ENCODE results near the gene CNTNAP2.
"Not testable (repeated sequence)": the region's sequence is repeated elsewhere in the genome, so short reads cannot be mapped to it uniquely, and the experiment has no call there.

Gene CNTNAP2

DNA sequence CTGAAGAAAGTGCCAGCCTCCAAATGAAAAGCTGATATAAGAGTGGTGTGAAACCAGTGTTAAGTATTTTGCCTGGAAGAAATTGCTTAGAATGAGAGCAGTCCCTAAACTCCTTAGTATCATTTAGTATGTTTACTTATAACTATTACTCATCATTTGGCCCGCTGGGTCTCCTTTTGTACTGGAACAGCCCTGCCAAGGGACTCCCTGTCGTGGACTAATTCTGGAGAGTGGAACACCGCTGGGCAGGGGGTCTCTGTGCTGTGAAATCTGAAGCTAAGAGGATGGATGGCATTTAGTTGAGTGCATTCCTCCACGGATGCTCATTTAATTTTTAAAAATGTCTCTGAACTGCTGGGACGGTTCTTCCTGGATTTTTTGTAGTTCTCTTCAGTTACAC lies 1584.1 kb downstream of the CNTNAP2 start:
- DNase-seq = no peak

DNA sequence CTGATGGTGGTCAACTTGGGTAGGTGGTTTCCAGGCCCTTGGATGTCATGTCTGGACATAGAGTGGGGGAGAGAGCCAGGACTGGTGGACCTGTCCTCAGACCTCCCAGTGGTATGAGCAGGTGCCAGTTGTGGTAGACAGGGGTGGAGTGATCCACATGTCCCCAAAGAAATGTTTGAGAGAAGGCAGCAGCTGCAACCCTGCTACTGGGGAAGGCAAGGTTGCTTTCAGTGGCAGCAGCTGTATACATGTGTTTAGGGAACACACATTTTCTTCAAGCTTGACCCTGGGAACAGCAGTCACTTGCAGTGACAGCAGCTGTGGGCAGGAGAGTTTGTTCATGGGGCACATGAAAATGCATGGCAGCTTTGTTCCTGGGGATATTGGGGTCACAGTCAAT lies 1591.3 kb downstream of the CNTNAP2 start:
- no peak for DNase-seq

DNA sequence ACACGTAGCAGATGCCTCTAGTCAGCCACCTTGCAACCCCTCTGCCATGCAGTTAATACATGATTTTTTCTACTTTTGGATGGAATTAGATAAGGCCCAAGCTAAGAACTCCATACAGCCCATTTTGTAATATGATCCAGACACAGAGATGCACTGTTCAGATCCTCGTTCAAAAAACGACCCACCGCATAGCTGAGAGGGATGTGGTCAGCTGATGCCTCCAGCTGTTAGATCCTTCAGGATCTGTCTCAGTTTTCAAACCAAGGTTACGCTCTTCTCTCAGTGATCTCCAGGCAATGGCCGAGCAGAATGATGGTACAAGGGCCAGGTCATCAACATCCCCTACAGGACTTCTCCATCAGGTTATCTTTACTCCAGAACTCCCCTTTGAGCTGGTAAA lies 1592.3 kb downstream of the CNTNAP2 start:
- DNase-seq = no peak

DNA sequence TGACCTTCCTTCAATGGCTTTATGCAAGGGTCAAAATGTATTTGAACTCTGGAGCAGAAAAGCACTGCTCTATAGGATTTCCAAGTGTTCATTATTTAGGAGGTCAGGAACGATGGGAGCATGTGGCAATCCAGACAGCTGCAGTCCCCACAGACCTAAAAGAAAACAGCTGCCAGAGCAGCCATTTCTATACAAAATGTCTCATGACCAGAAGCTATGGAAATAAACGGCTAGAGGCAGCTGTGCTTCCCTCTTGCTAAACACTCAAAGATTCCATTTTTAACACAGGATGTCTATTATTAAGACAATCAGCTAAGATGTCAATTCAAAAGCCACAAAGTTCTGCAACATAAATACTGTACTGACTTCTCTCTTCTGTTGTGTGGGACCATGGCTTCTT lies 1594.8 kb downstream of the CNTNAP2 start:
- DNase-seq = no peak

DNA sequence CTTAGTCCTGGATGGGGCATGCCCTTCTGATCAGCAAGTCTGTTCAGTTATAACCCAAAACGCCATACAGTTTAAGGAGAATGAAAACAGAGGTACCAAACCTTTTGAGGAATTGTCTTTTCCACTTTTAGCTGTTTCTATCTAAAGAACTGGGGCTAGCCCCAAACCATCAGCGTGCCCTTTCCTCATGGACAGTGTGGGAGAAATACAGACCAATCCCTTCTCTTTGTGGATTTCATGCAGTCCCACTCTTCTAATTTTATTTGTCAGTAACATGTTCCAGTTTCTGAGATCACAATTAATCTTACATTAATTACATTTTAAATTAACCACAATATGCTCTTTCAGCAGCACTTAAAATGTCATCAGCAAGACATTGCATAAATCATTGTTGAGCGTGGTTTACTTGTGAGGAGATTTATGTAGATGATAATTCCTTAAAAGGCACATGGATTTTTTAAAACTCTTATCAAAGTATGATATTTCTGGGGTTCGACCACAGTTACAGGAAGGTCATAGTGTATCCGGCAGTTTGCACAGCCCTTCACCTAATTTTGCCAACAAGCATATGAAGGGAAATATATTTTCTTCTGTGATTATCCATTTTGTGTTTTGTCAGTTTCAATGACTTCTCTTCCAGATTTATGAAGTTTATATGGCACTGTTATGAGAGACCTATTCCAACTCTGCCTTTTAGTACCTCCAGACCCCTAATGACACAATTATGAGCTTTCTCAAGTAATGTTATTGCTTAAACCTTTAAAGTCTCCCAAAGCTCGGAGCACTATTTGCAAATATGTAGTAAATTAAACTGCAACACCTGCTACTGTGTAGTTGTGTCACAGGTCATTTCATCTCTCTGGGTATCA lies 1605.6 kb downstream of the CNTNAP2 start:
- DNase-seq = no peak

DNA sequence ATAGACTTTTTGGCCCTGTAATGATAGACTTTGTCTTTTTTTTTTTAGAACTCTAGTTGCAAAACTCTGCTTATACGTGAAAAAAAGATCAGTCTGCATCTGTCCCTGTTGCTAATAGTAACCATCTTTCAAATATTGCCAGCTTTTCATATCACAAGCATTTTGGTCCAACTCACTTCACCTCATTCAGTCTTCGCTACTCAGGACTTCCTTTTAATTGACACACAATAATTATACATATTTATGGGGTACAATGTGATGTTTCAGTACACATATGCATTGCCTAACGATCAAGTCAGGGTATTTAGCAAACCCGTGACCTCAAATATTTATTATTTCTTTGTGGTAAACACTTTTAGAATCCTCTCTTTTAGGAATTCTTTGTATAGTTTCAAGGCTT lies 1606.9 kb downstream of the CNTNAP2 start:
- no peak for DNase-seq

DNA sequence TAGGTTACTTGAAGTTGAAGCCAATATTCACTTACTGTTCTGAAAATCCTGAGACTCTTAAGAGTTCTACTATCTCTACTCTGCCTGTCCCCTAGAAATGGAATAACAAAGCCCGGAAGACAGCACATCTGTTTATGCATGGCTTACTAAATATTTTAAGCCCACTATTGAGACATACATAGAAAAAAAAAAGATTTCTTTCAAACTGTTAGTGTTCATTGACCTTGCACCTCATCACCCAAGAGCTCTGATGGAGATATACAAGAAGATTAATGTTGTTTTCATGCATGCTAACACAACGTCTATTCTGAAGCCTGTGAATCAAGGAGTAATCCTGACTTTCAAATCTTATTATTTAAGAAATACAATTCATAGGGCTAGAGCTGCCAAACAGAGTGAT lies 1614.7 kb downstream of the CNTNAP2 start:
- no peak for DNase-seq

DNA sequence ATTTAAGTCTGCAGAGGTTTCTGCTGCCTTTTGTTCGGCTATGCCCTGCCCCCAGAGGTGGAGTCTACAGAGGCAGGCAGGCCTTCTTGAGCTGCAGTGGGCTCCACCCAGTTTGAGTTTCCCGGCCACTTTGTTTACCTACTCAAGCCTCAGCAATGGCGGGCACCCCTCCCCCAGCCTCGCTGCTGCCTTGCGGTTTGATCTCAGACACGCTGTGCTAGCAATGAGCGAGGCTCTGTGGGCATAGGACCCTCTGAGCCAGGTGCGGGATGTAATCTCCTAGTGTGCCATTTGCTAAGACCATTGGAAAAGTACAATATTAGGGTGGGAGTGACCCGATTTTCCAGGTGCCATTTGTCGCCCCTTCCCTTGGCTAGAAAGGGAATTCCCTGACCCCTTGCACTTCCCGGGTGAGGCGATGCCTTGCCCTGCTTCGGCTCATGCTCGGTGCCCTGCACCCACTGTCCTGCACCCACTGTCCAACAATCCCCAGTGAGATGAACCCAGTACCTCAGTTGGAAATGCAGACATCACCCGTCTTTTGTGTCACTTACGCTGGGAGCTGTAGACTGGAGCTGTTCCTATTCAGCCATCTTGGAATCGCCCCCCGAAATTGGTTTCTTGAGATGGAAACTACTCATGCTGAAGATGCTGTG lies 1621.1 kb downstream of the CNTNAP2 start:
- not testable (repeated sequence) for DNase-seq

DNA sequence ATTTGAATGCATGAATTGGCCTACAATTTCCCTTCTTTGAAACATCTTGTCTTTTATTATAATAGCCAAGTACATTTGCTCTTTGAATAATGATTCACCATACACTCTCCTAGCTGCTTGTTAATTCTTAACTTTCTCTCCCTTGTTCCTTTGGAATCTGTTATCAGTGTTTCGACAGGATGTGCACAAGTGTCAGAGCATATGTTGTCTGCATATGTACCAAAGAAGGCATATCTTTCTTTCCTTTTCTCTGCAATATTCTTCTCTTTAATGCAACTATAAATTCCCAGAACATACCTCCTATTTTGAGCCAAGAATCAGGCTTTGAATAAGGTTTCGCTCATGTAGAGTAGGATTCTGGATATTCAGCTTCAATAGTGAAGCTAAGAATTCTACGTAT lies 1625.7 kb downstream of the CNTNAP2 start:
- DNase-seq = no peak

DNA sequence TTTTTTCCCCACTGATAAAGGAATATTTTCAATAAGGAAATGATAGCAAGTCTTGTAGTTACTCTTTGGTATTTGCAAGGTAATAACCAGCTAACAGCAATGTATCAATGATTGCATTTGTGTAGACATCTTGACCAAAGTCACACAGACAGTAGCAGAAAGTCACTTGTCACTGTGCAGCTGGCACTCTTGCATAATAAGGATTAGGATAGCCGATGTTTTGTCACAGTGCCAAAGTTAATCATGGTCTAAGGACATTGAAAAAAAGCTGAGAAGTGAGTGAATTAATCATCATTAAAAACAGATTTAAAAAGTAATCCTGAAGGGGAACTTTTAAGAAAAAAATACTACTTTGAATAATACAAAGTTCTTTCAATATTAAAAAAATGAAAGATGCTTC lies 1639.7 kb downstream of the CNTNAP2 start:
- no peak for DNase-seq

DNA sequence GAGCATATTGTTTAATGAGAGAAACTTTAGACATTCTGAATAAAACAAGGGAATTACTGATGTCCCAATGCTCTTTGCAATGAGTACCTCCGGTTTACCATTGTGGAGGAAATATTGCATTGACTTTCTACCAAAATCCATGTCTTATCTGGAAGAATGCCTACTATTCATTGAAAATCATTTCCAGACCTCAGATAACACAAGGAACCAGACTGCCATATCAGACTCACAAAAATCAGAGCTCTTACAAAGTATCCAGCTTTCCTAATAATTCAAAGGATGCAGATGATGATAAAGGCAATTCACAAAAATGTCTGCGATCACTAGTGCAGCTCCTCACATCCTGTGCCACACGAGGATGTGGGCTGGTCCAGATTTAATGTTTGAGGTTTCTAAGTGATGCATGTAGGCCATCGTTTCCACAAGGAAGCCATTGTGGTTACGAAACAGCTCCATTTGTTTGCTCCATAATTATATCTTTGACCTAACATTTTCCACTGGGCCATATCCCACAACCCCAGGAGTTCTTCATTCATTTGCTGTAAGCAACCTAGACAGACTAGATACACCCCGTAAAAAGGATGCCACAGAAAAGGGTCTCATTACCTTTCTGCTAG lies 1642.8 kb downstream of the CNTNAP2 start:
- DNase-seq = no peak

DNA sequence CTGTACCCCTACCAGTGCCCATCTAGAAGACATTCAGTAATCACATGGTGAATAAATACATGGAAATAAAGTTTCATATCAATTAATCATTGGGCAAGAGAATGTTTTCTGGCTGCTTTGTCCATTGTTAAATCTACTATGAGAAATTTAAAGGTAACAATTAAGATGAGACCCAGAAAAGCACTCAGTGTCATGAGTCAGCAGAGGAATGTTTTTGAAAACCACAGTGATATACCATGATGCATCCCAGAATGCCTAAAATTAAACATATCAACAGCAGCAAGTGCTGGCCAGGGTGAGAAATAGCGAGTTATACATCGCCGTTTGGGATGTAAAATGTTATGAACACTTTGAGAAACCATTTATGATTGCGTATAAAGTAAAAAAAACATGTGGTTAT lies 1648.7 kb downstream of the CNTNAP2 start:
- DNase-seq = no peak

DNA sequence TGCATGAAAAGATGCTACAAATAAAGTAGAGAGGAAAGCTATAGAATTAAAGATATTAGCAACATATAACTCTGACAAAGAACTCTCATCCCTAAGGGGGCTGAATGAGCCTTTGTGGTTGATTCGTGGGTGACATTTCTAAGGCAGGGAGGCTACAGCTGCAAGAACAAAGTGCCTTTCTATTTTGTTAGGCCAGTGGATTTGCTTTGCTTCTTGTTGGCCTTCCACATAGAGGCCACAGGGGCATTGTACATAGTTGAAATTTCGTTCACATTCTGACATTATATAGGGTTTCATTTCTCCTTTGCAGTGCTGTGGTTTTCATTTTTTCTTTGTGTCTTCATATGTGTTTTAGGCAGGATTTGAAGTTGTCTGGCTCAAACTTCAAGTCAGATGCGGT lies 1654.7 kb downstream of the CNTNAP2 start:
- no peak for DNase-seq

DNA sequence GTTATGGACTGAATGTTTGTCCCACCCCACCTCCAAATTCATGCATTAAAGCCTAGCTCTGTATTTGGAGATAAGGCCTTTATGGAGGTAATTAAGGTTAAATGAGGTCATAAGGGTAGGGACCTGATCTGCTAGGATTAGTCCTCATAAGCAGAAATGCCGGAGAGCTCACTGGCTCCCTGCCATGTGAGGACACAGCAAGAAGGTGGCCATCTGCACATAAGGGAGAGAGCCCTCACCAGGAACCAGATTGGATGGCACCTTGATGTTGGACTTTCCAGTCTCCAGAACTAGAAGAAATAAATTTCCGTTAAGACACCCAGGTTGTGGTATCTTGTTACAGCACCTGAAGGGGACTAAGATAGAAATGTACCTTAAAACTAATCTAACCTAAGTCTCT lies 1657.9 kb downstream of the CNTNAP2 start:
- no peak for DNase-seq

DNA sequence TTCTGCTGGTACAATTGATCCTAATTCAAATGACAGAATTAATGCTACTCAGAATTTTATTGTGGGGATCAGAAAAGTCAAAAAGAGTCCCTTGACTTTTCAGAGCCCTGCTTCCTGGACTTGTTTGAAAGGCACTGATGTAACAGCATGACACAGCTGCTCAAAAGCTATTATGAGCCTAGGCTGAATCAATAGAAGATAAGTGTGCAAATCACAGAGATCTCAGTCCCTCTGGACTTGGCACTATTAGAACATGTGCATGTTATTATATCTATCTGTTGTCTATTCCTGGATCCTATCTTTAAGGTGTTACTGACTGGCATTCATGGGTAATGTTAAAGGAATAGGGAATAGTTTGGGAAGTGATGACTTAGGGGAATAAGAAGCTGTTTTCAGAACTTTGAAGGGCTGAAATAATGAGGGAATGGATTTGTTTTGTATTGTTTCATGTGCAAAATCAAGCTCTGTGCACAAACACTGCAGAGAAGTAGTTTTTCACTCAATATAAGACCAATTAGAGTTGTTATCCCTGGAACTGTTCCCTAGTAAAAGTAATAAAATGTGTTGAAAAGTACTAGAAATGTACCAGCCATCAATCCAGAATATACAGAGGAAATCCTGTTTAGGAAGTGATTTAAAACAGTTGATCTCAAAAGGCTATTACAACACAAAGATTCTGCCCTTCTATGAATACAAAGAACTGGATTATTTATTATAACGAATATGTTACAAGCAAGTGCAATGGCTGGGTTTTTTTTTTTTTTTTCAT lies 1659.1 kb downstream of the CNTNAP2 start:
- no peak for DNase-seq

DNA sequence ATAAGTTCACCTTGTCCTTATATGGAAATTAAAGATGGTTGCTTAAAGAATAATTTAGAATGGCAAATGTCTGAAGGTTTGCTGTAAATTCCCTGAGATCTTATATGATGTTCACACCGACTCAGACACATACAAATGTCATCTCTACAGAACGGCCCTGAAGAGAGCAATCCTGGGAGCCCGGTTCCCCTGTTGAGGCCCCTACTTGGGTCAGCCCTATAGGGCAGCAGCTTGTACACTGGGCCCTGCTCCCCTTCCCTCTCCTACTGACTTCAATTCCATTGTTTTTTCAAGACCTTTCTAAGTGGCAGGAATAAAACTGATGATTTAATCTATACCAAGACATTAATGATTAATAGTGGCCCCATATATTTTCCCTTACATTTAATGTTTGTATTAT lies 1660.7 kb downstream of the CNTNAP2 start:
- no peak for DNase-seq

DNA sequence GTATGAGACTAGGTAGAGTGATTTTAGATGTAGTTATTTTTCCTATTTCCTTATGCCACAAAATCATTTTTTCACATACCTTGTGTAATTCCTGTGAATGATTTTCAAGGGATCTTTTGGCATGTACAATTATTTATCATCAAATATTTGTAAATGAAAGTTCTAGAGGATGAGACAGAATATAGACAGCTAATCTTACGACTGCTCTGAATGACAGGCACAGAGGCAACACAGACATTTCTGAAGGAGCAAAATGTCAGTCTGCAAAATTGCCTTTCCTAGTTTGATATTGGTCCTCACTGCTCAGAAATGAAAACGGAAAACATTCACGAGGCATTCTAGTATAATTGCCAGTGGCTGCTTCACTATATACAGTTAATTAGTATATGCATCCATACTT lies 1663.3 kb downstream of the CNTNAP2 start:
- DNase-seq = no peak

DNA sequence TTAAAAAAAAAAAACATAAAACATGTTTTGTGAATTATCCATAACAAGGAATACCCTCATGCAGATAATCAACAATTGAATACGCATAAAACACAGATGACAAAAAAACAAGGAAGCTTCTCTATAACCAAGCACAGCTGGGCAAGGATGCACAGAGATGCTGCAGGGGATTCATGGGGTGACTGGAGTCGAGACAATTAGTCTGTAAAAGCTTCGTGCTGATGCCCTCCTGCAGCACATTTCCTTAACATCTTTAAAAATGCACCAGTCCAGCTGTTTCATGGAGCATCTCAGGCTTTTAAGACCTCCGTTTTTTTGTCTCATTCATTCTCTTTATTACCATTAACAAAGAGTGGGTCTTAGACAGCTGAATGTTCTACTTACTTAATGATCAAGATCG lies 1680.0 kb downstream of the CNTNAP2 start:
- no peak for DNase-seq

DNA sequence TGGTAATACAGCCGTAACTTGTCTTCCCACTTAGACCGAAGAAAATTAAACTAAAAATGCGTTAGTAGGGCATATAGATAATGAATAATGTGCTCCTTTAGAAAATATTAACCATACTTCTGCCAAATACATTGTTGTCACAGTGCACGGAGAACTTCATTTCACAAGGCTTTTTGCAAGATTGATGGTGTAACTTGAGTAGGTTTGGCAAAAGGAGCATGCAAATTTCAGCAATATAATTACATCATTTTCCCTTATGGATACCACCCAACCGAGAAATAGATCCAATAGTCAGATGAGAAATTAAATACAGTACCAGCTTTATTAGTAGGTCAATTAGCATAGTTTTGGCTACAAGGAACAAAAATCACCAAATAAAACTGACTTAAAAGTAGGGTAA lies 1681.4 kb downstream of the CNTNAP2 start:
- DNase-seq = no peak

DNA sequence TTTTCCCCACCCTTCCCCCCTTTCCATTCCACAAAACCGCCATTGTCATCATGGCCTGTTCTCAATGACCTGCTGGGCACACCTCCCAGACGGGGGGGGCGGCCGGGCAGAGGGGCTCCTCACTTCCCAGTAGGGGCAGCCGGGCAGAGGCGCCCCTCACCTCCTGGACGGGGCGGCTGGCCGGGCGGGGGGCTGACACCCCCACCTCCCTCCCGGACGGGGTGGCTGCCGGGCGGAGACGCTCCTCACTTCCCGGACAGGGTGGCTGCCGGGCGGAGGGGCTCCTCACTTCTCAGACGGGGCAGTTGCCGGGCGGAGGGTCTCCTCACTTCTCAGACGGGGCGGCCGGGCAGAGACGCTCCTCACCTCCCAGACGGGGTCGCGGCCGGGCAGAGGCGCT lies 1685.2 kb downstream of the CNTNAP2 start:
- DNase-seq = not testable (repeated sequence)

DNA sequence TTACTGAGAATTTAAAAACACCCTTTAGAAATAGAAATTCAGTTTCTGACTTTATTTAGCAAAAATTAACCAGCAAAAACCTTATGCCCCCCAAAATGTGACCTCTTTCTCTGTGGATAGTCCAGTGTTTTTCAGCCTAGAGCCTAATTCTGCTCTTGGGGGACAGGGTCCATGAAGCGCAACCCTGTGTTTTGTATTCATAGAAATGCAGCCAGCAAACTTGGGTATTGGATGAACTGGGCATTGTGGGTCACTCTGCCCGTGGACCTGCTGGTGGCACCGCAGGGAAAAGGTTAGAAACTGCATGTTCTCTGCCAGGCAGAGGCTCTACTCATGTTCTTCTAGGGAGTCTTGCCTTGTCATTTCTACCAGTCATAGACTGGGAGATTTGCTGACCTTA lies 1686.5 kb downstream of the CNTNAP2 start:
- no peak for DNase-seq

DNA sequence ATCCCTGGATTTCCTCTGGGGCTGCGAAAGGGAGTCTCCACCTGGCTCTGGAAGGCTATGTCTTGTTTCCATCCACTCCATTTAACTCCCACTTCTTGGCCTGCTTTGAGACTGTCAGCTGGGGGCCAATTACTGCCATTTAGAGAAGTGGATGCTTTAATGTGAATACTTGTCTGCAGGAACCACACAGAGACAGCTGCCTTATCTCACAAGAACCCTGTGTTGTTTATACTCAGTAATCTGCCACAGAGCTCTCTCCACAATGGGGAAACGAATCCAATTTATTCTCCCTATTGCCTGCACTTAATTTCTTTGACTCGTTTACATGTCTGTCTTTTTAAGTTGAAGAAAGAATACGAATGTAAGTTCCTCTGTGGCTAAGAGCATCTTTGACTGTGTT lies 1687.0 kb downstream of the CNTNAP2 start:
- no peak for DNase-seq

DNA sequence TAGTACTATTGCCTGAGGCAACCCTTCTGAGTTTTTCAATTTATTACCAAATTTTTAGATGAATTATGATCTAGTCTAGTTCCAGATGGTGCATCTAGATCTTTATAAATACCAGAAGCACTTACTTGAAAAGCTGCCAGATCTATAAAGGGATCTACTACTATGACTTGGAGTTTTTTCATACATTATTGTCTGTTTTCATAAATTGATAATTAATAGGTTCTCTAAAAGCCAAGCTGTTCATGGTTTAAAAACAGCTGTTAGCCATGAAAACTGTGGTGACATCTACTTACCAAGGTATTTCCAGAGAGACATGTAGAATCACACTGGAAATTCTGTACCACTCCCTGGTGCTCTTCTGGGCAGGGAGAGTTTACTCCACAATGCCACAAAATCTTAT lies 1687.4 kb downstream of the CNTNAP2 start:
- DNase-seq = no peak

All from suppressor macrophage treated with lipopolysaccharide for 4 hours (primary cell).